ENCODE measurements around the gene NFYA. TPM values are rescaled to one million over a fixed set of nuclear protein-coding genes. Genes with fewer than 3 reads are reported as not detected.

NFYA gene
- total RNA-seq, 4 donors from 2014 or later = 10.9 to 43.6 (median 18.4) TPM

DNA sequence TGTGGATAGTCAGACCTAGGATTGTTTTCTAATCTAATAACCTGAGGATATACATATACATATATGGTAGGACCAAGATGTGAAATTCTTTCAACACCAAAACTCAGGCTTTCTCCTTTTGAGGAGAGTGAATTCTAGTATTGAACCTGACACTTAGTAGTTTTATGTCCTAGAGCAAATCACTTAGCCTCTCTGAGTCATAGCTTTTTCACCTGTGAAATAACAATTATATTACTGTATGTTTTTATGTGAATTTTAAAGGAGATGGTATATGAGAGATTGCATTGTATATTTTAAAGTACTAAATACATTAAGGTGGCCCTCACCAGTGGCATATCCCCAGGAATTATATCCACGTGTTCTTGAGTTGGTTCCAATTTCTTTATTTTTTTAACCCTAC lies 46.7 kb downstream of the NFYA start:
- H3K4me1 ChIP-seq = no peaks in the 10 kb centered on the region
- H3K36me3 ChIP-seq = no peaks in the 10 kb centered on the region
- H3K27me3 ChIP-seq = no peaks in the 10 kb centered on the region
- no peak for TF ChIP-seq POLR2A (IDR thresholded peaks at IDR 0.05)
- TF ChIP-seq, protein P1, sequence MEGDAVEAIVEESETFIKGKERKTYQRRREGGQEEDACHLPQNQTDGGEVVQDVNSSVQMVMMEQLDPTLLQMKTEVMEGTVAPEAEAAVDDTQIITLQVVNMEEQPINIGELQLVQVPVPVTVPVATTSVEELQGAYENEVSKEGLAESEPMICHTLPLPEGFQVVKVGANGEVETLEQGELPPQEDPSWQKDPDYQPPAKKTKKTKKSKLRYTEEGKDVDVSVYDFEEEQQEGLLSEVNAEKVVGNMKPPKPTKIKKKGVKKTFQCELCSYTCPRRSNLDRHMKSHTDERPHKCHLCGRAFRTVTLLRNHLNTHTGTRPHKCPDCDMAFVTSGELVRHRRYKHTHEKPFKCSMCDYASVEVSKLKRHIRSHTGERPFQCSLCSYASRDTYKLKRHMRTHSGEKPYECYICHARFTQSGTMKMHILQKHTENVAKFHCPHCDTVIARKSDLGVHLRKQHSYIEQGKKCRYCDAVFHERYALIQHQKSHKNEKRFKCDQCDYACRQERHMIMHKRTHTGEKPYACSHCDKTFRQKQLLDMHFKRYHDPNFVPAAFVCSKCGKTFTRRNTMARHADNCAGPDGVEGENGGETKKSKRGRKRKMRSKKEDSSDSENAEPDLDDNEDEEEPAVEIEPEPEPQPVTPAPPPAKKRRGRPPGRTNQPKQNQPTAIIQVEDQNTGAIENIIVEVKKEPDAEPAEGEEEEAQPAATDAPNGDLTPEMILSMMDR (IDR thresholded peaks at IDR 0.05) = no peak
- H3K4me3 ChIP-seq = no peak overlapping the region
- H3K27ac ChIP-seq = no peak overlapping the region
- intact Hi-C loops (cut with DNase I; ENCODE audit: low total_unique reads) = no loop called here
- DNase-seq = no peak
- no peaks in the 10 kb centered on the region for H3K9me3 ChIP-seq

DNA sequence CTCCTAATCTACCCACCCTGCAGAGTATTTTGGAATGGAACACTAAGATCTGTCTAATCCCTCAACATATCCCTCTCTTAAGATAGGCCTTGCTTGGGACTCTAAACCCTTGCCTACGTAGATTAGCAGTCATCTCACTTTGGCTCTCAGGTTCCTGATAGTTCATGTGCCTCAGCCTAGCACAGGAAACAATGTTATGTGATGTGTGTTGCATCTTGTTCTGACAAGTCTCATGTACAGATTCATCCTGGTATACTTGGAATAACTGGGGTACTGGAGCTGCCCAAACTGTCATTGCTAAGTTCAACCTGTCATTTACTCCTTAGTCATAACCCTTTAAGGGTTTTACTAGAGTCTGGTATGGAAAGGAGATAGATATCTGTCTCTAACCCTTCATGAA lies 47.3 kb downstream of the NFYA start:
- no peak overlapping the region for H3K4me3 ChIP-seq
- intact Hi-C loops (cut with DNase I; ENCODE audit: low total_unique reads) = no loop called here
- H3K9me3 ChIP-seq = no peaks in the 10 kb centered on the region
- TF ChIP-seq, protein P1 (IDR thresholded peaks at IDR 0.05) = no peak
- H3K4me1 ChIP-seq = no peaks in the 10 kb centered on the region
- H3K27ac ChIP-seq = no peak overlapping the region
- H3K36me3 ChIP-seq = no peaks in the 10 kb centered on the region
- H3K27me3 ChIP-seq = no peaks in the 10 kb centered on the region
- DNase-seq = no peak

DNA sequence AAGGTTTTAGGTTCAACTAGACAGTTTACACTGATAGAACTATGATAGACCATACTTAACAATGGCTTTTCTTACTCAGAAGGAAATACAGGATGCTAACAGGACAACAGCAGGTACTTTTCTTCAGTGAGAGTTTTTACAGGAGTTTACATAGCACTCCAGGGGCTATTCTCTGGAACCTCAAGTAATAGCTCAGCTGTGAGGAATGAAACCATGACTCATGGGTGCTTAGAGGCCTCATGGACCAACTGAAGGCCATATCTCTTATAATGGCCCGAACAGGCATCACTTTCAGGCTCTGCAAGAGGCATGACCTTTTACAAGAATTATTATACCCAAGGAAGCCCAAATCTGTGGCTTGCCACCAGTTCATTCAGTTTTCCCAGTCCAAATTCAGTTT lies 49.6 kb downstream of the NFYA start:
- H3K27ac ChIP-seq = no peak overlapping the region
- H3K36me3 ChIP-seq = no peaks in the 10 kb centered on the region
- intact Hi-C loops (cut with DNase I; ENCODE audit: low total_unique reads) = no loop called here
- H3K4me1 ChIP-seq = no peaks in the 10 kb centered on the region
- DNase-seq = no peak
- H3K4me3 ChIP-seq = no peak overlapping the region
- TF ChIP-seq, protein P1 (IDR thresholded peaks at IDR 0.05) = no peak
- no peak for TF ChIP-seq POLR2A (IDR thresholded peaks at IDR 0.05)
- H3K9me3 ChIP-seq = no peaks in the 10 kb centered on the region
- no peaks in the 10 kb centered on the region for H3K27me3 ChIP-seq

DNA sequence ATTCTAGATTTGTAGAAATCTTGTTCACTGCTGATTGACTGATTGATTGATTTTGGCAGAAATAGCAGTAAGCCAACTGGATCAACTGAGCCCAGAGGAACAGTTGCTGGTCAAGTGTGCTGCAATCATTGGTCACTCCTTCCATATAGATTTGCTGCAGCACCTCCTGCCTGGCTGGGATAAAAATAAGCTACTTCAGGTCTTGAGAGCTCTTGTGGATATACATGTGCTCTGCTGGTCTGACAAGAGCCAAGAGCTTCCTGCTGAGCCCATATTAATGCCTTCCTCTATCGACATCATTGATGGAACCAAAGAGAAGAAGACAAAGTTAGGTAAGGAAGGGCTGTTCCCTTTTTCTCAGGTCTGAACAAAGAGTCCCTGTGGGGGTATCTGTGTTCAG lies 50.1 kb downstream of the NFYA start:
- intact Hi-C loops (cut with DNase I; ENCODE audit: low total_unique reads) = no loop called here
- TF ChIP-seq, protein P1 (IDR thresholded peaks at IDR 0.05) = no peak
- no peak for TF ChIP-seq POLR2A (IDR thresholded peaks at IDR 0.05)
- no peak for DNase-seq
- Histone ChIP-seq H3K9me3 (no peaks in the 10 kb centered on the region), H3K4me1 (no peaks in the 10 kb centered on the region), H3K4me3 (no peak overlapping the region), H3K36me3 (no peaks in the 10 kb centered on the region), H3K27ac (no peak overlapping the region), H3K27me3 (no peaks in the 10 kb centered on the region)

DNA sequence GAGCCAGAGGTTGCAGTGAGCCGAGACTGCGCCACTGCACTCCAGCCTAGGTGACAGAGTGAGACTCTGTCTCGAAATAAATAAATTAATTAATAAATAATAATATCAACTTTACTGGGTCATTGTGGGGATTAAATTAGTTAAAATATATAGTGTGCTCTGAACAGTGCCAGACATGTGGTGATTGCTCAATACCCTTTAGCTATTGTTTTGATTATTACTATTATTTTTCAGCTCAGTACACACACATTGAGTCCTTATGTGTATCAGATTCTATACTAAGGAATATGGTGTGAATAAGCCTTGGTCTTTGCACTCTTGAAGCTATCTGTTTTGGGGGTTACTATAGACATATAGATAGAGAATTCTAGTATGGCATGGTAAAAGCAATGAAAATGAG lies 52.5 kb downstream of the NFYA start:
- no peak for TF ChIP-seq POLR2A (IDR thresholded peaks at IDR 0.05)
- TF ChIP-seq, protein P1 (IDR thresholded peaks at IDR 0.05) = no peak
- no peaks in the 10 kb centered on the region for H3K27me3 ChIP-seq
- H3K36me3 ChIP-seq = no peaks in the 10 kb centered on the region
- H3K4me3 ChIP-seq = no peak overlapping the region
- intact Hi-C loops (cut with DNase I; ENCODE audit: low total_unique reads) = no loop called here
- no peaks in the 10 kb centered on the region for H3K9me3 ChIP-seq
- H3K4me1 ChIP-seq = no peaks in the 10 kb centered on the region
- DNase-seq = no peak
- H3K27ac ChIP-seq = no peak overlapping the region

Measured in uterus (tissue), 4 donors.